HTERT RPE-1 (cell line): ENCODE data around the gene APEX1.
"Not testable (repeated sequence)": the region's sequence is repeated elsewhere in the genome, so short reads cannot be mapped to it uniquely, and the experiment has no call there.

ENCODE experiments used
- in situ Hi-C: fragments of 300-500 bp; cut with MboI; formaldehyde crosslinking; loops from 4 replicates; pipeline ENCODE4 v1.14.3; 2020; ENCODE audit warnings: low sequenced_read_pairs

Gene APEX1

DNA sequence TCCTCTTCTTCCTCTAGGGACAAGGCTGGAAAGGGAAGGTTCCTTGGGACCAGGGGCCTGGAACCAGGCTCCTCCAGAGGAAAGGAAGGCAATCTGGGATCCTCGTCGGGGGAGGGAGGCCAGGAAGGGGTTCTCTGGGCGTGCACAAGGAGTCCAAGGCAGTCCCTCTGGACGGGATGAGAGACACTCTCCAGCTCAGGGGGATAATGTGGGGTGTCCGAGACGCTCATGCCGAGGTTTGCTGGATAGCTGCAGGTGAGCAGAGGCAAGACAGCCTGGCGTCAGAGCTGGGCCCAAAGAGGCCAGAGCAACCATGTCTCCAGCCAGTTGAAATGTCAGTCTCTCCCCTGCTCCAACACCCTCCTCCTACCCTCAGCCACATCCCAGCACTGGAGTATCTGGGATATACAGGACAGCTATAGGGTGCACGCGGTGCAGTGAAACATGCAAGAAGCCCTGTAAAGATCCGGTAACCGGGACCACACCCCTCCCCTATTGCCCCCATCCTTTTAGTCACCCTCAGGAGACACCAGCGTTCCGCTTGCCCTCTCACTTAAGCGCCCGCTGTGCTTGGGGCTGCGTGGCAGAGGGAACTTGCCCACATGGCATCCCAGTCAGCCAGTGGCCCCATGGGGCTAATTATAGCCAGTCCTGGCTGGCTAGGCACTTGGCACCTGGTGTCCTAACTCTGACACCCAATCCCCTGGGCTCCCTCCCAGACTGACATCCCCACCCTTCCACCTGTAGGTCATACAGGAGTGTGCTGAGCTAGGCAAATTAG lies 19.3 kb upstream of the APEX1 start, which contains the start of gene KLHL33:
TSS of gene KLHL33 (minus strand) at position 585 of the 781 bp plus-strand sequence. CDS start at position 230, 355 bp downstream.
- in situ Hi-C loops, result no loop called here

GRCh38 chr14:20436363-20436755 lies 18.7 kb upstream of the APEX1 start:
- in situ Hi-C loops, result no loop called here

GRCh38 chr14:20438664-20439063 lies 16.4 kb upstream of the APEX1 start:
- in situ Hi-C loops, result no loop called here

- in situ Hi-C loops, result no loop called here
These were observed 14.6 kb upstream of the APEX1 start for GRCh38 chr14:20440465-20440864.

DNA sequence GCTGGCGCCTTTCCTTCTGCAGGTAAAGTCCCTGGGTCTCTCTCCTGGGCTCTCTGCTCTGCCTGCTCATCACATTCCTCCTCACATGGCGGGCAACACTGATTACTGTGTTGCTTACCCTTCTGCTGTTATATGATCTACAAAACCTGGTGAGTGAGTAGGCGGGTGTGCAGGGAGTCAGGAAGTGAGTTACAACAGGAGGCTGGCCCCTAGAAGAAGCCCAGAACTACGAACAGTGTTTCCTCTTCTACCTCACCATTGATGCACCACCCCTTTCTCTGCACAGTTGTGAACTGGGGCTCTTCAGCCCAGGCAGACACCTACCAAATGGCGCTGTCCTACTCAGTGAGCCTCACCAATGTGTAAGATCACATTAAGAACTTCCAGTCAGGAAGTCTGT lies 14.1 kb upstream of the APEX1 start:
- in situ Hi-C loops, result no loop called here

DNA sequence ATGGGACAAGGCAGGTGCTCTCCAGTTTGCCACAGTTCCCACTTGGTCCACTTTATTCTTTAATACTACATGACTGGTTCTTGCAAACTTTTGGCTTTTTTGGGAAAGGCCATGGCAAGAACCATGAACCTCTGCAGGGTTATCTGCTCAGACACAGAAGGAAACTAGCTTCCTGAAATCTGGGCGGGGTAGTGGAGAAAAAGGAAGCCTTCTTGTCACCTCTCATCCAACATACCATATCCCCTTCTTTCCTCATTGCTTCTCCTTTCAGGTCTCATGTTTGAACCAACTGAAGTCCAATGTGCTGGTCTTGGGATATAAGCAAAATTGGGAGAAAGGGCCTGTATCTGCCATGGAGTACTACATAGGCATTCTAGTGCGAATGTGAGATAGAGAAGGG lies 13.6 kb upstream of the APEX1 start:
- in situ Hi-C loops, result no loop called here

GRCh38 chr14:20443650-20444049 lies 11.4 kb upstream of the APEX1 start:
- in situ Hi-C loops, result not testable (repeated sequence)

DNA sequence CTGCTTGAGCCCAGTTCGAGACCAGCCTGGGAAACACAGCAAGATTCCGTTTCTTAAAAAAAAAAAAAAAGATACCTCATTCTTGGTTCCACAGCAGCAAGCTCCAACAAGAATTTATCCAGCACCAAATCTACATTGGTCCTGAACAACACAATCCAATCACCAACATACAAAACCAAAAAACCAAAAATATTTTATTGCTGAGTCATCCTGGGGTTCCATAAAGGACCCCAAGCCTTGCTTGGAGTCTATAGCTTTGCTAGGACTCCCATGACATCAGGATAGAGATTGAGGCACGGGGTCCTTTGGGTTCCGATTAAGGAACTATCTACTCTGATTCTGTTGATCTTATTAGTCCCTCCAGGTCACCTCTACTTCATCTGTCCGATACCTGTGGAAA lies 8.1 kb upstream of the APEX1 start:
- in situ Hi-C loops, result no loop called here

DNA sequence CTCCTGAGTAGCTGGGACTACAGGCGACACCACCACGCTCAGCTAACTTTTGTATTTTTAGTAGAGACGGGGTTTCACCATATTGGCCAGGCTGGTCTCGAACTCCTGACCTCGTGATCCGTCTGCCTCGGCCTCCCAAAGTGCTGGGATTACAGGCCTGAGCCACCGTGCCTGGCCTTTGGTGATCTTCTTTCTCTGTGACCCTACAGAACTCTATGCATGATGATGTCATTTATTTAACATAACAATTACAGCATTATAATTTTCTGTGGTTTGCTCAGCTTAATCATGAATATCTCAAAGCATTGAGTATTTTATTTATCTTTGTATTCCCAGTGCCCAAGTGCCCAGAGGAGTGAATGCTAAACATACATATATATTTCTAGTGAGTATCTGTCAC lies 2.2 kb upstream of the APEX1 start:
- in situ Hi-C loops, result not testable (repeated sequence)

DNA sequence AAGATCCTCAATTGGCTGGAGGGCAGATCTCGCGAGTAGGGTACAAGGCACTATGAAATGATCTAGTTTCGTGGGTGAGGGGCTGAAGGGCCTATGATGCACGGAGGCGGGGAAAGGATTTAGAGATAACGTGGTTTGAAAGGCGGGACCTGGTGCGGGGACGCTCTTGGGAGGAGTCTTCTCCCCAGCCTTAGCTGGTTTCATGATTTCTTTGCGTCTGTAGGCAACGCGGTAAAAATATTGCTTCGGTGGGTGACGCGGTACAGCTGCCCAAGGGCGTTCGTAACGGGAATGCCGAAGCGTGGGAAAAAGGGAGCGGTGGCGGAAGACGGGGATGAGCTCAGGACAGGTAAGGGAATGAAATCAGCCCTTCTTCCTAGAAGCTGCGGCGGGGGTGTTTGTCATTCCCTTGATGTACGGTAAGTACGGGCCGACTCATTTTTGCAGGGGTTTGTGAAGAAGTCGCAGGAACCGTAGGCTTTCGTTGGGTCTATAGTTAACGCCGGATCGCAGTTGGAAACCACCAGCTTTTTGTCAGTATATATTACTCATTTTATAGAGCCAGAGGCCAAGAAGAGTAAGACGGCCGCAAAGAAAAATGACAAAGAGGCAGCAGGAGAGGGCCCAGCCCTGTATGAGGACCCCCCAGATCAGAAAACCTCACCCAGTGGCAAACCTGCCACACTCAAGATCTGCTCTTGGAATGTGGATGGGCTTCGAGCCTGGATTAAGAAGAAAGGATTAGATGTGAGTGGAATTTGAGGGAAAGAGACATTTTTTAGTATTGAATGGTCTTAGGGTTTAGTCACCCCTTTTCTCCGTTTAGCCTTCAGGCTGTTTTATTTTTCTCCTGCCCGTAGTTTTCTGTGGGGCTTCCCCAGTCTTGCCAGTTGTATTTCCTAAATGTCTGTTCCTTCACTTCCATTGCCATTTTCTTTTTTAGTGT lies 602 bp downstream of the APEX1 start:
- in situ Hi-C loops, result no loop called here

DNA sequence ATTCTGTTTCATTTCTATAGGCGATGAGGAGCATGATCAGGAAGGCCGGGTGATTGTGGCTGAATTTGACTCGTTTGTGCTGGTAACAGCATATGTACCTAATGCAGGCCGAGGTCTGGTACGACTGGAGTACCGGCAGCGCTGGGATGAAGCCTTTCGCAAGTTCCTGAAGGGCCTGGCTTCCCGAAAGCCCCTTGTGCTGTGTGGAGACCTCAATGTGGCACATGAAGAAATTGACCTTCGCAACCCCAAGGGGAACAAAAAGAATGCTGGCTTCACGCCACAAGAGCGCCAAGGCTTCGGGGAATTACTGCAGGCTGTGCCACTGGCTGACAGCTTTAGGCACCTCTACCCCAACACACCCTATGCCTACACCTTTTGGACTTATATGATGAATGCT lies 1.9 kb downstream of the APEX1 start:
- in situ Hi-C loops, result no loop called here

GRCh38 chr14:20458031-20458789 lies 3.2 kb downstream of the APEX1 start:
- in situ Hi-C loops, result no loop called here

DNA sequence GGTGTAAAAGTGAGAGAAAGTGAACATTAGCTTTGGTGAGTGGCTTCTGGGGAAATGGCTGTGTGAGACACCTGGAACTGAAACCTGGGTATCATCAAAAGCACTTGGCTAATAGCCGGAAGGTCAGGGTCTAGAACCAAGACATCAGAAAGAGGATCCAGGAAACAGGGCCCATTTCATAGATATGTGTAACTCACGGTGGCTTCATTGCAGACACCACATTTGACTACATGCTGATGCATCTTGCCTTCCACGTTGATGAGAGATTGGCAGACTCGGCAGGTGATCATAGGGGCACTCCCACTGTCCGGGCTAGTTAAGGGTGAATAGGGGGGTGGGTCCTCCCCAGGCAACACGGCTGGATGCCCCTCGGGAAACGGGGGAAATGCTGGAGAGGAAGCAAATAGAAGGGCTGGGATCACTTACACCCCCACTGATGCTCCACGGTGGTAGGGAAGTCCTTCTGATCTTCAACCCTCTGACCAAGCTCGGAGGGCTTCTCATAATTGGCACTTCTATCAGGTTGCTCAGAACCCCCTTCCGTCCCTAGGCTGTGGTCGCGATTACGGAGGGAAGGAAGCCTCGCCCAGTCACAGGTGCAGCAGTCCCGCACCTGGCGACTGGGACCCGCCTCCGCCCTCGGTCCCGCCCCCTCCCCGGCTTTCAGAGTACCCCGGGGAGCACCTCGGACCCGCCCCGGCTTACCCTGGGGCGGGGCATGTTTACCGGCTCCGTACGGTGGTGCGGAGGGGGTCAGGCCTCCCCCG lies 5.6 kb downstream of the APEX1 start:
- in situ Hi-C loops, result no loop called here

GRCh38 chr14:20461225-20462141 lies 6.5 kb downstream of the APEX1 start, which contains the start of gene PIP4P1:
Gene PIP4P1 (minus strand): TSS chr14:20461434. CDS start chr14:20461325, 109 bp downstream.
- in situ Hi-C loops, result no loop called here

DNA sequence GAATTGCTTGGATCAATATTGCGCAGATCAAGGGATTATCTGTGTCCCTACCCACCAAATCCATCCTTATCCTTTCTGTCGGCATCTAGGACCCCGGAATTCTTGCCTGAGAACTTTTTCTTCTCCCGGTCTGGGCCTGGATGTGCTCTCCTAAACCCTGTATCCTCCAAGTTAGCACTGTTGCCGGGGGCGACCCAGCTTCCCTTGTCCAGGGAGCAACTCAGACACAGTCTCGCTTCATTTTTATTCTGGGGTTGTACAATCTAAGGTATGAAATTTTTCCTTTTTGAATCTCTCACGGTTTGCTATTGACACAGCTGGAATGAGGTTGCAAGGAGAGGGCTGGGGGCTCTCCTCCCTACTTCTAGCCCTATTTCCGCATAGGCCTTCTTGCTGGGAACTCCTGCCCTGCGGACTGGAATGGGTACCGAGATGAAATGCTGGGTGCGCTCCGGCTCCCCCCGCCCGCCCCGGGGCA lies 13.8 kb downstream of the APEX1 start:
- in situ Hi-C loops, result no loop called here

GRCh38 chr14:20469242-20469889 lies 14.3 kb downstream of the APEX1 start, which contains the start of gene PNP:
Gene PNP (plus strand): TSS chr14:20469406. CDS start chr14:20469525, 119 bp downstream.
- in situ Hi-C loops, result no loop called here

DNA sequence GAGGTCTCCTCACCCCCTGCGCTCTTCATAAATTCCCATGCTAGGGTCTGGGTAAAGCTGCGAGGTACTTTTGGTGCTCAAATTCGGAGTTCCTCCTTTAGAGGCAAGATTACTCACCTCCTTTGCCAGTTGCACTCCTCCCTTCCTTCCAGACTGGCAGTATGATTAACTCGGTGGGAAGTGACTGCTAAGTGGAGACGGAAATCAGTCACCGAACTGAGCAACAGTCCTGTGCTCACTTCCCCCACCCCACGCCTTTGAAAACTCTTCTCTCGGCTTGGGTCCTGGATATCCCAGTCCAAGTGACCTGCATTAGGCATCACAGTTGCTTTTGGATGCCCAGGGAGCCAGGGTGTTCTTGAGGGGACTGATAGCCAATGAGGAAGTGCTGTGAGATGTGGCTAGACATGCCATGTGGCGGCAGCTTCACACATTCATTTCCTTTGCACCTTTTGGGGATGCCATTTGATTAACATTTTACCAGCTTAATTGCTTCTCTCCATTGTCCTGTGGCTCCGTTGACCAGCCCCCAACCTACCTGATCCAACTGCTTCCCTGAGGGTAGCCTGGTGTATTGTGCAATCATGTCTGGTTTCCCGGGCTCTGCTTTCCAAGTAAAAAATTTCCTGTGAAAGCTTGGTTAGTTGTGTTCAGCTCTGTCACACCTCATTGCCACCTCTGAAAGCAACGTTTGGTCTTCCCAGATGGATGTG lies 15.0 kb downstream of the APEX1 start:
- in situ Hi-C loops, result no loop called here

- in situ Hi-C loops, result no loop called here
These were observed 15.5 kb downstream of the APEX1 start for GRCh38 chr14:20470603-20470901.
